K562 (cell line): Measurements from ENCODE around the gene PIK3CA. TPM values are rescaled to one million over a fixed set of nuclear protein-coding genes. Genes with fewer than 3 reads are reported as not detected.
A peak's percentile ranks its signal among the peaks of the same experiment; 100 is the strongest.
"Not testable (repeated sequence)": the region's sequence is repeated elsewhere in the genome, so short reads cannot be mapped to it uniquely, and the experiment has no call there.

Experiments
- ATAC-seq: fragments of 200-7000 bp; cut with Tn5 transposase; 3 replicates; pipeline ENCODE4 v1.9.1; 2020; ENCODE audit warnings: moderate library complexity
- BruUV-seq: library from RNA; stranded (reverse); fragments of 400-500 nt; replicated peaks from 2 replicates; lab custom pipeline; 2021; lab: Mats Ljungman, UMichigan
- CTCF ChIA-PET: fragments of 300-600 bp; formaldehyde crosslinking; extraction: SDS; loops from one replicate; lab custom pipeline; 2021; ENCODE audit warnings: low intra/inter-chr PET ratio; lab: Yijun Ruan, JAX
- POLR2A ChIA-PET: fragments of 300-600, 350-650 bp; sonication (Branson Sonifier 250); formaldehyde crosslinking; extraction: SDS; loops from one replicate; lab custom pipeline; 2021; ENCODE audit warnings: antibody characterized with exemption, inconsistent platforms; lab: Yijun Ruan, JAX
- DNase-seq, 4 experiments: peaks; one replicate each; pipeline versions ENCODE4 v3.0.0 to v3.0.0-alpha.2; 2011 to 2018; ENCODE audit warnings: low spot score in 3 of 4, mixed read lengths in 3 of 4; ENCODE audit errors: extremely low read depth in 1 of 4
- FAIRE-seq: peaks from 2 replicates; lab custom pipeline; 2011; peaks lifted over from hg19 to GRCh38; lab: Jason Lieb, UNC
- H2AFZ ChIP-seq: 2 replicates; pipeline ENCODE4 v1.6.0; 2011; ENCODE audit warnings: low read depth, low read length, control low read depth, inconsistent platforms
- H3K27ac ChIP-seq: fragments of 200-600 bp; 3 replicates; pipeline ENCODE4 v1.8.0; 2011; ENCODE audit warnings: low read depth, mild to moderate bottlenecking, control low read depth, inconsistent platforms, low read length, moderate library complexity, mixed read lengths; ENCODE audit errors: extremely low read depth
- H3K27me3 ChIP-seq, 2 experiments: fragments of 300-600 bp in 1 of 2; 2 replicates in 1 of 2; 3 replicates in 1 of 2; pipeline versions ENCODE4 v1.6.0 to v1.8.0; 2011; ENCODE audit warnings: inconsistent platforms in 2 of 2, low read length in 2 of 2, mild to moderate bottlenecking in 1 of 2, mixed read lengths in 1 of 2, moderate library complexity in 1 of 2; ENCODE audit not compliant: control insufficient read depth in 2 of 2, insufficient read depth in 2 of 2
- H3K36me3 ChIP-seq: fragments of 300-600 bp; 3 replicates; pipeline ENCODE4 v1.8.0; 2011; ENCODE audit warnings: mild to moderate bottlenecking, low read length, inconsistent platforms; ENCODE audit not compliant: control insufficient read depth, insufficient read depth
- H3K4me1 ChIP-seq, 2 experiments: fragments of 200-600 bp in 1 of 2; replicated peaks in 1 of 2; 2 replicates in 1 of 2; 3 replicates in 1 of 2; pipeline versions ENCODE4 v1.5.1 to v1.8.0; 2011; ENCODE audit warnings: inconsistent platforms in 2 of 2, low read length in 2 of 2, mild to moderate bottlenecking in 1 of 2, mixed read lengths in 1 of 2, moderate library complexity in 1 of 2; ENCODE audit not compliant: control insufficient read depth in 2 of 2, insufficient read depth in 2 of 2
- H3K4me2 ChIP-seq: 2 replicates; pipeline ENCODE4 v1.6.1; 2011; ENCODE audit warnings: low read length, control low read depth, inconsistent platforms, mixed read lengths; ENCODE audit not compliant: insufficient read depth
- H3K4me3 ChIP-seq: fragments of 200-600 bp; sonication (generic), shearing (Covaris generic); 2 replicates; pipeline ENCODE4 v1.5.1; 2016; ENCODE audit warnings: control low read depth, inconsistent platforms
- H3K79me2 ChIP-seq: fragments of 200-600 bp; 3 replicates; pipeline ENCODE4 v1.8.0; 2011; ENCODE audit warnings: low read length, inconsistent platforms; ENCODE audit not compliant: control insufficient read depth, insufficient read depth
- H3K9ac ChIP-seq, 2 experiments: 2 replicates each; pipeline versions ENCODE4 v1.6.0 to v1.6.1; 2011; ENCODE audit warnings: low read depth in 2 of 2, low read length in 2 of 2, control low read depth in 1 of 2, inconsistent platforms in 1 of 2, mild to moderate bottlenecking in 1 of 2, mixed read lengths in 1 of 2; ENCODE audit not compliant: insufficient read depth in 1 of 2
- H3K9me1 ChIP-seq: one replicate; pipeline ENCODE4 v1.6.0; 2011; ENCODE audit warnings: inconsistent platforms, mild to moderate bottlenecking, low read length, moderate library complexity; ENCODE audit not compliant: control insufficient read depth, insufficient read depth
- H3K9me3 ChIP-seq: replicated peaks from 2 replicates; pipeline ENCODE4 v1.5.1; 2011; ENCODE audit warnings: low read depth, low read length, inconsistent platforms; ENCODE audit not compliant: control insufficient read depth, insufficient read depth
- H4K20me1 ChIP-seq: replicated peaks from 2 replicates; pipeline ENCODE4 v1.6.1; 2011; ENCODE audit warnings: low read length, inconsistent platforms, mixed read lengths; ENCODE audit not compliant: control insufficient read depth, insufficient read depth
- ATF7 ChIP-seq: fragments of 450-650 bp; IDR thresholded peaks from 2 replicates; pipeline ENCODE4 v1.7.1; 2014; ENCODE audit warnings: mild to moderate bottlenecking, moderate library complexity
- CEBPB ChIP-seq: fragments of 450-650 bp; IDR thresholded peaks from 2 replicates; pipeline ENCODE4 v1.6.1; 2016; ENCODE audit warnings: missing genetic modification characterization, missing compliant biosample characterization
- CEBPG ChIP-seq, 3 experiments: fragments of 200-800 bp in 1 of 3; sonication (Bioruptor generic) in 1 of 3; sonication (generic) in 1 of 3; formaldehyde crosslinking in 1 of 3; IDR thresholded peaks in 2 of 3; conservative IDR thresholded peaks in 1 of 3; 2 replicates each; pipeline versions ENCODE4 v1.6.1 to v1.8.0; 2016 to 2022; ENCODE audit warnings: missing compliant biosample characterization in 2 of 3, missing genetic modification characterization in 2 of 3, mild to moderate bottlenecking in 1 of 3, missing genetic modification reagents in 1 of 3
- CREM ChIP-seq: IDR thresholded peaks from 2 replicates; pipeline ENCODE4 v1.6.1; 2014; ENCODE audit warnings: antibody characterized with exemption, low read depth
- MED1 ChIP-seq: sonication (generic); formaldehyde crosslinking; IDR thresholded peaks from 2 replicates; pipeline ENCODE4 v1.8.1; 2023; ENCODE audit warnings: missing genetic modification reagents, borderline replicate concordance
- MEIS2 ChIP-seq: fragments of 450-650 bp; IDR thresholded peaks from 2 replicates; pipeline ENCODE4 v1.6.1; 2014; ENCODE audit warnings: mild to moderate bottlenecking; ENCODE audit not compliant: partially characterized antibody
- MYC ChIP-seq, 2 experiments: fragments of 250-450 bp in 1 of 2; sonication (Bioruptor Pico) in 1 of 2; IDR thresholded peaks; 2 replicates each; pipeline versions ENCODE4 v1.5.1 to v1.6.1; 2012 to 2021; ENCODE audit warnings: low read depth in 2 of 2, borderline replicate concordance in 1 of 2, improper control_type of control experiment in 1 of 2, low read length in 1 of 2, mild to moderate bottlenecking in 1 of 2, moderate library complexity in 1 of 2
- RCOR1 ChIP-seq, 2 experiments: IDR thresholded peaks; 2 replicates each; pipeline ENCODE4 v1.6.1; 2012; ENCODE audit warnings: low read depth in 2 of 2, low read length in 2 of 2, borderline replicate concordance in 1 of 2, improper control_type of control experiment in 1 of 2
- SMARCA5 ChIP-seq: fragments of 450-650 bp; IDR thresholded peaks from 2 replicates; pipeline ENCODE4 v1.6.1; 2016
- TEAD4 ChIP-seq, 2 experiments: sonication (generic) in 1 of 2; formaldehyde crosslinking in 1 of 2; IDR thresholded peaks; 2 replicates each; pipeline versions ENCODE4 v1.6.1 to v1.8.0; 2012 to 2022; ENCODE audit warnings: borderline replicate concordance in 1 of 2, inconsistent platforms in 1 of 2, low read length in 1 of 2, mild to moderate bottlenecking in 1 of 2, missing genetic modification reagents in 1 of 2
- ZNF3 ChIP-seq: fragments of 250-450 bp; sonication (Bioruptor Pico); IDR thresholded peaks from 2 replicates; pipeline ENCODE4 v1.5.0; 2021; ENCODE audit warnings: mild to moderate bottlenecking, moderate library complexity
- WGBS: fragments of 100-300 bp; shearing (Covaris generic); methylation state at CpG from one replicate; pipeline ENCODE4 v1.1.6; 2016; ENCODE audit warnings: low coverage, mixed read lengths; ENCODE audit not compliant: insufficient coverage; ENCODE audit errors: missing lambda C conversion rate; 5-methylcytosine and 5-hydroxymethylcytosine counted together
- in situ Hi-C: fragments of 300-500 bp; cut with MboI; formaldehyde crosslinking; loops from 4 replicates; pipeline ENCODE4 v1.15.0; 2018; ENCODE audit warnings: inconsistent platforms, mixed read lengths
- intact Hi-C: fragments of 100-400 bp; cut with micrococcal nuclease; formaldehyde crosslinking; loops from 2 replicates; pipeline ENCODE4 v1.14.2; 2022
- polyA plus RNA-seq, 8 experiments: library from polyadenylated mRNA; depleted of rRNA in 4 of 8; stranded (reverse) in 5 of 8; unstranded in 3 of 8; fragments of >200 nt; fragmentation: Nextera tagmentation in 2 of 8; fragmentation: Illumina TruSeq in 1 of 8; extraction: Ambion mirVana in 2 of 8; extraction: Trizol in 1 of 8; gene quantifications; 2 replicates each; pipeline versions ENCODE4 v1.2.1 to v1.2.3, GENCODE V29; 2011 to 2014; ENCODE audit warnings: inconsistent platforms in 1 of 8, missing spikeins in 1 of 8
- total RNA-seq, 7 experiments: library from RNA; depleted of rRNA in 6 of 7; stranded (reverse); fragments of >200 nt in 6 of 7; fragmentation: Illumina TruSeq in 2 of 7; extraction: Trizol in 2 of 7; gene quantifications; 2 replicates each; pipeline versions ENCODE4 v1.2.1 to v1.2.3, GENCODE V29; 2011 to 2021; ENCODE audit warnings: low replicate concordance in 1 of 7

The PIK3CA gene
- total and polyA plus RNA-seq, 9 of the 15 experiments (the other 6 are each of a cell fraction or from before 2014, with no cell fraction given) = 3.8 to 19.4 (median 10.8) TPM

GRCh38 chr3:179258820-179259219 is 110.7 kb downstream of the PIK3CA start:
- Histone ChIP-seq H3K36me3 (peaks cover 8% of the 10 kb centered on the region), H3K27ac (no peak overlapping the region; the same call in 2 of the 3 replicates), H3K79me2 (peaks cover 72% of the 10 kb centered on the region), H4K20me1 (peaks cover 12% of the 10 kb centered on the region; the same call in 1 of the 2 replicates), H3K27me3 (no peaks in the 10 kb centered on the region), H3K4me1 (peaks cover 12 to 15% of the 10 kb centered on the region in 2 experiments; a peak in 4 of 5 replicates), H2AFZ (no peak overlapping the region), H3K9me3 (0 out of 2 replicates have a peak, but pooled peaks cover 4% of the 10 kb centered on the region), H3K4me2 (peak overlapping the region; percentile 89), H3K9me1 (no peaks in the 10 kb centered on the region), H3K9ac (peak overlapping the region in 1 of 2 experiments; percentile 17; a peak in 1 of 4 replicates), H3K4me3 (peak overlapping the region; percentile 63)
- ChIA-PET POLR2A (no interaction called here), CTCF (no interaction called here)
- in situ Hi-C loops = no loop called here
- TF ChIP-seq MED1 (CRISPR knock-in tag) (no peak), ATF7 (no peak), ZNF3 (no peak)
- intact Hi-C loops = loop anchor here (2.0 to 10.0 kb wide), 2 partner anchors 58 to 244 kb away; no protein-coding TSS in a partner anchor
- WGBS = 0% methylated on average over 5 of the region's 5 CpGs
- no TSS peak for BruUV-seq
- DNase-seq = no peak
- peak; percentile 29 for FAIRE-seq
- ATAC-seq = peak; percentile 20

GRCh38 chr3:179259959-179260756 is 112.0 kb downstream of the PIK3CA start:
- BruUV-seq = TSS peak; percentile 69
- H3K27me3 ChIP-seq; H3K9me1 ChIP-seq; H3K9me3 ChIP-seq; CTCF ChIA-PET; H3K36me3 ChIP-seq; in situ Hi-C loops; TF ChIP-seq MYC (CRISPR knock-in tag; IDR thresholded peaks at IDR 0.05; ENCODE audit: borderline replicate concordance, low read depth); TEAD4 (CRISPR knock-in tag; IDR thresholded peaks at IDR 0.05; ENCODE audit: borderline replicate concordance); CEBPG (CRISPR knock-in tag; IDR thresholded peaks at IDR 0.05): not testable (repeated sequence)
- Histone ChIP-seq H3K4me1 (peaks cover 16 to 21% of the 10 kb centered on the region in 2 experiments; a peak in 4 of 5 replicates), H4K20me1 (peaks cover 12% of the 10 kb centered on the region; the same call in 1 of the 2 replicates), H3K27ac (peak overlapping the region; percentile 89), H2AFZ (0 out of 2 replicates have a peak overlapping the region, but pooled peaks have one; percentile 72), H3K79me2 (peaks cover 60% of the 10 kb centered on the region), H3K4me3 (peak overlapping the region; percentile 63), H3K4me2 (peak overlapping the region; percentile 86), H3K9ac (peak overlapping the region; percentile 82 to 98; a peak in 3 of 4 replicates)
- 14% methylated on average over 9 of the region's 9 CpGs for WGBS
- intact Hi-C loops = loop anchor here (2.0 to 10.0 kb wide), 4 partner anchors 41 to 245 kb away; partner anchors contain the start of gene PIK3CA
- FAIRE-seq = peak; percentile 82
- DNase-seq = peak in 1 of 4 experiments; percentile 73
- ATAC-seq = peak; percentile 48
- POLR2A ChIA-PET = interaction anchor here (0.6 to 0.9 kb wide), 3 partner anchors 11 to 65 kb away, joined by 3 to 5 read pairs (median 3); no protein-coding TSS in a partner anchor
- peak; percentile 20; the same call in 1 of the 2 replicates for TF ChIP-seq MYC (IDR thresholded peaks at IDR 0.05; ENCODE audit: low read depth, low read length)
- TF ChIP-seq MEIS2 = peak; percentile 8
- 0 out of 2 replicates have a peak, but pooled peaks have one; percentile 23 for TF ChIP-seq CREM
- peak; percentile 86 for TF ChIP-seq CEBPB (tag)
- peak; percentile 4; the same call in 1 of the 2 replicates for TF ChIP-seq TEAD4 (IDR thresholded peaks at IDR 0.05; ENCODE audit: low read length)
- peak; percentile 30 to 41; a peak in 2 of 4 replicates for TF ChIP-seq CEBPG (tag; conservative IDR thresholded peaks at IDR 0.05 in 1 of 2, IDR thresholded peaks at IDR 0.05 in 1 of 2)
- 0 out of 4 replicates have a peak, but pooled peaks of 1 of the 2 experiments have one; percentile 26 for TF ChIP-seq RCOR1 (IDR thresholded peaks at IDR 0.05; ENCODE audit: borderline replicate concordance in 1 of 2, low read depth in 2 of 2, low read length in 2 of 2)
- 0 out of 2 replicates have a peak, but pooled peaks have one; percentile 24 for TF ChIP-seq SMARCA5
